NCI-H1105 treated with DMSO at 0.1 percent for 48 hours (cell line): ENCODE results near the gene AFAP1.

ENCODE experiments used
- DNase-seq: peaks from one replicate; lab custom pipeline; 2025; lab: John Stamatoyannopoulos, UW

AFAP1 gene

DNA sequence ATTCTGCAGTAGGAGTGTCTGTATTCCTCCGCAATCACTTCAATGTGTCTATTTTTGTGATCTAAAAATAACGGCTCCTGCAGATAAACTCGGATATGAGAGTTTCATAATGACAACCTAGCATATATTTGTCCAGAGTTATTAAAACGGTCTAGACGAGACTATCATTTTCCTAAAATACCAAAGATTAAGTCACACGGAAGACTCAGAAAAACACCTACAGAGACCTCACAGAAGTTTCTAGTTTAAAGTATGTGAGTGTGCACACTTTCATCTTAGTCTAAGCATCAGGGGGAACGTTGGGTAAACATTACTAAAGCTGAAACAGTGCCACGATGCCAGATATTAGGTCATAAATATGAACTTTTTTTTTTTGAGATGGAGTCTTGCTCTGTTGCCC is 156.9 kb downstream of the AFAP1 start:
- DNase-seq: no peak

DNA sequence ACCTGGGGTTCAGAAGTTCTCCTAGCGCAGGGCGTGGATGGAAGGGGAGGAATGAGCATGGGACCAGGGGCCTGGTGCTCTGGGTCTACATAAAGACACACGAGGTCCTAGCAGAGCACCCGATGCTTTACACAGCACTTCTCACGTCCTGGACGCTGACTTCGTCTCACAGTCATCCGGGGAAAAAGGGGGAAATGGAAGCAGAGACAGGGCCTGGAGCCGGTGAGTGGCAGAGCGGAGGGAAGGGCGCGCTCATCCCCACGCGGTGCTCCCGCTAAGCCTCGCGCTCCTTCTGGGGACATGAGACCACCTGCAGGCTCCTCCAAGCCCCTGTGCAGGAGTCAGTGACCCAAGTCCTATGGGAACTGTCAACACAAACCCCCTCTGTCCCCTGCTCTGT is 157.7 kb downstream of the AFAP1 start:
- DNase-seq: no peak

DNA sequence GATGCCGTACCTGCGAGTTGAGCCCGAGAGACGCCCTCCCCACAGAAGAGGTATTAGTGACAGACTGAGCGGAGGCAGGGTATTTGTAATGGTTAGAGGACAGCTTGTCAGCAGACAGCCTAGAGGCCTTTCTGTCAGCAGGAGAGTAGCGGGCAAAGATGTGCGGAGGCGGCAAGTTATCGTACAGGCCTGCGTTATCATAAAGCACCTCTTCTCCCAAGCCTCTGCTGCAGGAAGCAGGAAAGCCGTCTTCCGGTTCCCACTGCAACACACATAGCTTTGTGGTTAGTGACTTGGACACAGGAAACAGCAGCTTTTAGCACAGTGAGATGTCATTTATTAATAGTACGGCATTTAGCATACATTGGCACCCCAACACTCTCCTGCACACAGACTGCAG is 158.3 kb downstream of the AFAP1 start:
- DNase-seq: no peak

DNA sequence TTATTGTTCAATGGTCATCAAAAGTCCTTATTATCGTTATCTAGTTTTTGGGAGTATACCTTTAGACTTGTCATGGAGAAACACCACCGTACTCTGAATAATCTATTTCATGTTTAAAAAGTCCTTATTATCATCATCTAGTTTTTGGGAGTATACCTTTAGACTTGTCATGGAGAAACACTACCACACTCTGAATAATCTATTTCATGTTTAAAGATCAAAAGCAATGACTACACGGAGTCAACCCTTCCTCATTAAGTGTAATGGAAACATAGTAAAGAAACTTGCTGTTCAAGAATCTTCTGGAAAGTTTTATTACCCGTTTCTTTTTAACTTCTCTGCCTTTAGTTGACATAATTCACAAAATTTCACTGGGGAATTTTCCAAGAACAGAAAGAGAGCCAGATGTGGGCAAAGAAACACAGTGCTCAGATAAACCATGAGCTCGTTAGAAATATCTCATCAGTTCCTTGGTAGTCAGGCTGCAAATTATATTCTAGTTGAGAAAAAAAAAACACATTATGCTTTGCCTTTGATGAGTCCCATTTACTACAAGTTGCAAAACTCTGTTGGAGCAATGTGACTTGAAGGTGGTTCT is 158.8 kb downstream of the AFAP1 start:
- DNase-seq: no peak

DNA sequence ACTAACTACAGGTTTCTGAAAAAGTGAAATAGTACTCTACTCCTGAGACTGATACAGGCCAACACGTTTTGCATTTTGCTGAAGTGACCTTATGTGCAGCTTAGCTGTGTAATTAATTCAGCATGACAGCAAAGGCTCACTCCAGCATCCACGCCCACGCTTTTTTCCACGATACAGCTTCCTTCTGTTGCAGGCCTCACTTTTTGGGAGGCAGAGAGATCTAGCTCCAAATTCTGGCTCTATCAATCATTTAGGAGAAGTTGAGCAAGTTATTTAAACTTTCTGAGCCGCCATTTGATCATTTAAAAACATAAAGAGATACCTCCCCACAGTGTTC is 160.3 kb downstream of the AFAP1 start:
- DNase-seq: no peak

GRCh38 chr4:7778510-7779431 is 160.9 kb downstream of the AFAP1 start:
- peak; percentile 4 for DNase-seq

DNA sequence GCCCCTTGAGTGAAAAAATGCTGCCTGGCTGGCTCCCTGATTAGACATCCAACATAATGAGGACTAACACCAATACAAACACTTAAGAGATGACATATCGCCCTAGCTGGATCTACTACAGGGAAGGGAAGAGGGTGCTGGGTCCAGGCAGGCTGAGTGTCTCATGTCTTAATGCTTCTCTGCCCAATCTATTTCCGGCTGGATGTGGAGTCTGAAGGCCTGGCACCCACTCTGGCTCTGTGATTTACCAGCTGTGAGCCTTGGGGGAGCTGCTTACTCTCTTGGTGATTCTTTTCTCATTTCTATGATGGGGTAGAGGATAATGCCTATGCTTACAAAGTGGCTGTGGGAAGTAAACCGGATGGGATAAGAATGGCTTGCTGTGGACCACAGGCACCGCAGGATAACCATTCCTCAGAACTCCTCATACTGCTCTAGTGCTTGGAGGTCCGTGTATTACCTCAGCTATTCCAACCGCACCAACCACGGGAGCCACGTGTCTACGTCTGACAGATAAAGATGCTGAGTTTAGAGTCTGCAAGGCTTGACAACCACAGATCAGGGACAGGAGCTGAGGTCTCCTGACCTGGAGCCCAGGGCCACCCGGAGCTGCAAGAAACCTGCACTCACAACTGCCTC is 161.7 kb downstream of the AFAP1 start:
- DNase-seq: no peak

DNA sequence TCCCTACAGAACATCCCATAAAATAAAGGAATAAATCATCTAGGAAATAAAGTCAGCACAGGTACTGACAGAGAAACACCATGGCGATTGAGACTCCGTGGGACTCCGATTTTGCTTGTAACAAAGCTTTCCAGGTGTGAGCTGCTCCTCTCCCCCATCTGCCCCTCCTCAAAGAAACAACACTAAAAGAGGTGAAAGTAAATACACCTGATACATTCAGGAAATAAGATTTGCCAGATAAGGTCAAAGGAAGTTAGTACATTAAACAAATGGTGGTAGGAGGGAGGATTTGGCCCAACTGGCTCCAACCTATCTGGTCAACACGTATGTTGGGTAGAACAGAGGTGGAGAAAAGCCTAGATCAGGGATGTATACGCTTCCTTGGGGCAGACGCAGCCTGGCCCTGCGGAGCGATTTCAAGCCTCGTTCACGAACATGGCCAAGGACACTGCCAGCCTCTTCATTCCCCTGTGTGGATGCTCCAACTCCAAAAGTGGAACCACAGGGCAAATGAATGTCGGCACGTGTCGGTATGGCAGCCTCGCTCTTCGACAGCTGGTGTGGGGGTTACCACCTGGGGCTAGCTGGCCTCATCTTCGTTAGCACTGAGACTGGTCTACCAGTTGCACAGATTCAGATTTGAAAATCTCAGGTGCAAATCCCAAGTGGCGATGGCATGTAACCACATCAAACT is 162.5 kb downstream of the AFAP1 start:
- no peak for DNase-seq

GRCh38 chr4:7775396-7775795 is 164.3 kb downstream of the AFAP1 start:
- no peak for DNase-seq

GRCh38 chr4:7774301-7775294 is 165.1 kb downstream of the AFAP1 start:
- no peak for DNase-seq

GRCh38 chr4:7773401-7774180 is 166.1 kb downstream of the AFAP1 start:
- DNase-seq: no peak

DNA sequence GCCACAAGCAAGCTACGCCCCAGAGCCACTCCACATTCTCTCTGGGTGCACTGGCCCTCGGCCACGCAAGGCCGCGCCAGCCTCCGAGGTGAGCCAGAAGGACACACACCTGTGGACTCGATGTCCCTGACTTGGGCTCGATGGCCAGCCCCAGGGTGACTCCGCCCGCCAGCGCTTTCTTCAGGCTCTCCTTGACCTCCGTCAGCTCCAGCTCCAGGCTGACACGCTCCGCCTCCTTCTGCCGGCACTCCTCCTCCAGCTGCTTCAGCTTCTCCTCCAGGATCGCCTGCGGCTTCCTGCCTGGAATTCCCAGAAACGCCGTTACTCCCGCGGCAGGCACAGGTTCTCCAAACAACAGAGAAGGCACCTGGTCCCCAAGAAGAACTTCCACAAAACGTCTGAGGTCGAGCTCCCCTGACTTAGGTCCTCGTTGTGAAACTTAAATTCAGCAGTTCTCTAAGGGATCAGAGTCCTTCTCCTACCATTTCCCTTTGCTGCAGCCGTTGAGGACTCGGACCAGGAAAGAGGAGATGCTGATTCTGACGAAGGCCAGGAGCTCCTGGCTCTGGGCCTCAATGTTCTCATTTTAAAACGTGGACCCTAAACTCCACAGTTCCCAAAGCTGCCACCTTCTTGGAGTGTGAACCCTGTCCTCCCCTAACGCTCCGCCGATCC is 166.8 kb downstream of the AFAP1 start:
- no peak for DNase-seq

DNA sequence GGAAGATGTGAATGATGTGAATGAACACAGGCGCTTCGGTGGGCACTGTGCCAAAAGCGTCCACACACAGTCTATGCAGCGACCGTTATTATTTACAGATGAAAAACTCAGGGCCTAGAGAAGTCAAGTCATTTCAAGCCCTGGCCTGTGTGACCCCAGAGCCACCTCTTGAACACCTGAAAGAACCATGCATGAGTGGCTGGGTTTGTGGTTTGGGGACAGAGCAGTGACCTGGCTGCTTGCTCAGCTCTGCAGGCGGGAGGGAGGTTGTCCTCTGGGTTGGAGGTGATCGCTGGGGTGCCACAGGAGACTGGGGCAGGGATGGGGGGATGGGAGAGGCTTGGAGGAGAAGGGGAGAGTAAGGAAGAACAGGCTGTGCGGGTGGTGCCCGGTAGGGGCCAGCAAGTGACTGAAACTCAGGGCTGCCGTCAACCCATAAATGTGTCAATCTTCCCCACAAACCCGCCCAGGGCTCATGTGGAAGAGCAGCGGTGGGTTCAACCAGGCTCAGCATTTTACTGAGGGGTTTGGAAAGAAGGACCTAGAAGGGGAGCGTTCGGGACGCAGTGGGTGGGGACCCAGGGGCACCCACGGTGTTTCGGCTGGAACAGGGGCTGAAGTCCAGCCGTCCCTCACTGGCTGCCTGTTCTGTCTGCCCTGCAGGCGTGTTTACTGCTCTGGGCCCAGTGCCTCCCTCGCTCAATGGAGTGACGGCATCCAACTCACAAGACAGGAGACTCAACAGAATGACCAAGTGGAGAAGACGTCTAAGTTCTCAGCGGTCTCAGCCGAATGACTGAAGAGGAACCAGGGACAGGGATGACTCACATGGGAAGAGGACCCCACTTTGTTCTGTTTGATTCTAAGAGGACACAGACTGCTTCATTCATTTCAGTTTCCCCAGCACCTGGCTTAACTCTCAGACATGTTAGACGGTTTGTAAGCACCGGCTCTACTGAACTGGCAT is 167.8 kb downstream of the AFAP1 start:
- no peak for DNase-seq

DNA sequence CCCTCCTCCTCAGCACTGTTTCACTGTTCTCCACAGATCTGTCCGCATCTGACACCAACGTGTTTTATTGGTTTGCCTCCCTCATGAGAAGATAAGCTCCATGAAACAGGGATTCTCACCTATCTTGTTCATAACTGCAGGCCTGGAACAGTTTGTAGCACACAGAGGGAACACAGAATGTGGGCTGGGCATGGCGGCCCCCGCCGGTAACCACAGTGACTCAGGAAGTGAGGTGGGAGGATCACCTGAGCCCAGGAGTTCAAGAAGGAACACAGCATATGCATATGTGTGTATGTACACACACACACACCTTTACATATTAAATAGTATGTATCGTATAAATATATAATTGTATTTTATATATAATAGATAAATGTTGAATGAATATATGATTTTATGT is 168.6 kb downstream of the AFAP1 start:
- no peak for DNase-seq

DNA sequence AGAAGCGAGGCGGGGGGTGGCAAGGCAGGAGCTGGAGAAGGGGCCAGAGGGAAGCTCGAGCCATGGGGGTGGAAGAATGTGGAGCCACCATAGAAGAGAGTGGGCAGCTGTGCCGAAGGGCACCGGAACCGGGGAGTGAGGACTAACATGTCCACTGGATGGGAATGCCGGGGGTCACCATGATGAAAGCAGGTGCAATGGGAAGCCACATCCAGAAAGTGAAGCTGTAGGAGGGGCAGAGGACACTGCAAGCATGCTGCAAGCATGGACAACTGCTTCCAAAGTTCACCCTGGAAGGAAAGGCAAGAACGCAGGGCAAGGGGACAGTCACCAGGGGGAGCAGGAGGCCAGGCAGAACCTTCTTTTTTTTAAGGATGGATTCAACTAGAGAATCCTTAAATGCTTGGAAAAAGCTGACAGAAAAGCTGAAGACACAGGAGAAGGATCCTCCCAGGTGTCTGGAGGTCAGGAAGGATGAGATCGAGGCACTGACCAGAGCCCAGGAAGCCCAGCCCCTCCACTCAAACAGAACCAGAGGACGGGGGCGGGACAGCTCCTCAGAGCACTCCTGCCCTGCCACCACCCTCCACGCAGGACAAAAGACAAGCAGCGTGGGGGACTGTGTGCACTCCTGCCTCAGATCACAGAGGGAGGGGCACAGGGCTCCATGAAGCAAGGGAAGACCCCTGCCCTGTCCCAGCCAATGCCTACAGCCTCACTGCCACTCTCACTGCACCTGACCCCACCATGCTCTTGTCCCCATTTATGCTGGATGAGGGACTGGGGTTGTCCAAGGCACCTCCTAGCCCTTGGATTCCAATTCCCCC is 169.2 kb downstream of the AFAP1 start:
- DNase-seq: no peak

- DNase-seq: no peak
These were observed 170.1 kb downstream of the AFAP1 start for GRCh38 chr4:7769396-7770223.

DNA sequence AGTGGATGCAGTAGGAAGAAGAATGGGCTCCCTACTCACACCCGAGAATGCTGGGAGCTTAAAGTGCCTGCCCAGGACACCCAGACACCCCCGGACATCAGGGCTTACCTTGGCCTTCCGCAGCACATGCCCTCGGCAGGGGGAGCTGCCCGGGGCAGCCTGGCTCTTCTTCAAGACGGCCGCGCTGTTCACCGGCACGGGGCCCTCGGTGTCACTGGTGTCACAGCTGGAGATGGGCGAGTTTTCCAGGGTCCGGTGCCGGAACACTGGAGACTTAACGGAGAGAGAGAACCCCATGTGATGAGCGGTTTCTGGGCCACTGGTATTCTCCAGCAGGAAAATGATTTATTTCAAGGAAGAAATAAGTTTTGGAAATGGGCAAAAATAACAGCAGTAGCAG is 170.9 kb downstream of the AFAP1 start:
- DNase-seq: no peak
